Kidney (tissue), 14 donors: ENCODE data around the gene SRP54. TPM values are rescaled to one million over a fixed set of nuclear protein-coding genes. Genes with fewer than 3 reads are reported as not detected.
"Not testable (repeated sequence)": the region's sequence is repeated elsewhere in the genome, so short reads cannot be mapped to it uniquely, and the experiment has no call there.

Experiments used
- DNase-seq, 5 donors: peaks; one replicate each; pipeline ENCODE4 v3.0.0-alpha.2; 2013 to 2020
- FAIRE-seq: peaks from 2 replicates; lab custom pipeline; 2012; peaks lifted over from hg19 to GRCh38; lab: Jason Lieb, UNC
- H3K27ac ChIP-seq, 2 donors: one replicate each; pipeline ENCODE4 v1.7.0; 2013; ENCODE audit warnings: low read depth in 2 of 2, low read length in 2 of 2, inconsistent platforms in 1 of 2
- H3K27me3 ChIP-seq: one replicate; pipeline ENCODE4 v1.7.1; 2013; ENCODE audit warnings: low read length, inconsistent platforms; ENCODE audit not compliant: control insufficient read depth, insufficient read depth
- H3K36me3 ChIP-seq, 3 donors: one replicate each; pipeline versions ENCODE4 v1.7.0 to v1.7.1; 2013; ENCODE audit warnings: low read length in 3 of 3, control low read depth in 1 of 3, inconsistent platforms in 1 of 3; ENCODE audit not compliant: insufficient read depth in 3 of 3, control insufficient read depth in 2 of 3
- H3K4me1 ChIP-seq, 3 donors: one replicate each; pipeline versions ENCODE4 v1.7.0 to v1.7.1; 2013; ENCODE audit warnings: low read length in 3 of 3, inconsistent platforms in 1 of 3, low read depth in 1 of 3; ENCODE audit not compliant: control insufficient read depth in 2 of 3, insufficient read depth in 2 of 3
- H3K4me3 ChIP-seq, 3 donors: one replicate each; pipeline versions ENCODE4 v1.7.0 to v1.8.1; 2013; ENCODE audit warnings: low read length in 3 of 3, control low read depth in 1 of 3, inconsistent platforms in 1 of 3
- H3K9ac ChIP-seq, 3 donors: one replicate each; pipeline versions ENCODE4 v1.7.0 to v1.7.1; 2013; ENCODE audit warnings: low read length in 3 of 3, control low read depth in 1 of 3, inconsistent platforms in 1 of 3
- H3K9me3 ChIP-seq, 3 donors: one replicate each; pipeline versions ENCODE4 v1.7.0 to v1.7.1; 2013; ENCODE audit warnings: low read length in 3 of 3, control low read depth in 1 of 3, inconsistent platforms in 1 of 3; ENCODE audit not compliant: control insufficient read depth in 2 of 3, insufficient read depth in 1 of 3
- intact Hi-C: fragments of 100-400 bp; cut with DNase I; formaldehyde crosslinking; loops from one replicate; pipeline ENCODE4 v1.11.1; 2022
- polyA plus RNA-seq: library from polyadenylated mRNA; stranded (reverse); fragments of 350-450 nt; fragmentation: Illumina TruSeq; extraction: RNeasy Lipid Tissue Mini Kit (QIAGEN cat#74804); gene quantifications from one replicate; pipeline ENCODE4 v1.2.3, GENCODE V29; 2014; ENCODE audit warnings: low read depth, low replicate concordance; ENCODE audit not compliant: insufficient read depth
- total RNA-seq: library from RNA; stranded (reverse); fragmentation: NEBNext Ultra II Directional; extraction: Animal tissue kit (Norgen Biotek cat#: 25700); gene quantifications from one replicate; pipeline ENCODE4 v1.2.1, GENCODE V29; 2021
- TF ChIP-seq, protein P1 (sequence below): IDR thresholded peaks from 3 replicates; pipeline ENCODE4 v1.5.1; 2012; ENCODE audit warnings: mild to moderate bottlenecking, moderate library complexity, borderline replicate concordance; ENCODE audit not compliant: insufficient read depth; ENCODE audit errors: extremely low read depth
- donor health status: control.
- donor health status: control.
- donor health status: control.
- donor health status: control.
- donor health status: control.
- donor health status: DM: yes; HTN: yes; CAD: no.
- donor health status: Normal renal cell carcinoma (clear cell type).

SRP54 gene
- total and polyA plus RNA-seq, 2 donors from 2014 or later, result 37.3 to 54.3 TPM

DNA sequence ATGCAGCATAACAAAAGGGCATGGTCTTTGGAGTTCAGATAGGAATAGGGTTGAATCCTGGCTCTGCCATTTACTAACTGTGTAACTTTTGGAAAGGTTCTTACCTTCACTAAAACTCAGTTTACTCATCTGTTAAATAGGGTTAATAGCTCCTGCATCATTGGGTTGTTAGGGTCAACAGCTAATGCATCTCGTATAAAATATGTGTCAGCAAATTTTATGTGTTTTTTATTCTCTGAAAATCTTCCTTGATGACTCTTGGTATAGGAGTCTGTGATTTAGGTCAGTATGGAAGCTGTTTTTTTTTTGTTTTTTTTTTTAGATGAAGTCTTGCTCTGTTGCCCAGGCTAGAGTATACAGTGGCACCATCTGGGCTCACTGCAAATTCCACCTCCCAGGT lies 36.1 kb upstream of the SRP54 start:
- no peaks in the 10 kb centered on the region for H3K4me1 ChIP-seq
- TF ChIP-seq, protein P1, sequence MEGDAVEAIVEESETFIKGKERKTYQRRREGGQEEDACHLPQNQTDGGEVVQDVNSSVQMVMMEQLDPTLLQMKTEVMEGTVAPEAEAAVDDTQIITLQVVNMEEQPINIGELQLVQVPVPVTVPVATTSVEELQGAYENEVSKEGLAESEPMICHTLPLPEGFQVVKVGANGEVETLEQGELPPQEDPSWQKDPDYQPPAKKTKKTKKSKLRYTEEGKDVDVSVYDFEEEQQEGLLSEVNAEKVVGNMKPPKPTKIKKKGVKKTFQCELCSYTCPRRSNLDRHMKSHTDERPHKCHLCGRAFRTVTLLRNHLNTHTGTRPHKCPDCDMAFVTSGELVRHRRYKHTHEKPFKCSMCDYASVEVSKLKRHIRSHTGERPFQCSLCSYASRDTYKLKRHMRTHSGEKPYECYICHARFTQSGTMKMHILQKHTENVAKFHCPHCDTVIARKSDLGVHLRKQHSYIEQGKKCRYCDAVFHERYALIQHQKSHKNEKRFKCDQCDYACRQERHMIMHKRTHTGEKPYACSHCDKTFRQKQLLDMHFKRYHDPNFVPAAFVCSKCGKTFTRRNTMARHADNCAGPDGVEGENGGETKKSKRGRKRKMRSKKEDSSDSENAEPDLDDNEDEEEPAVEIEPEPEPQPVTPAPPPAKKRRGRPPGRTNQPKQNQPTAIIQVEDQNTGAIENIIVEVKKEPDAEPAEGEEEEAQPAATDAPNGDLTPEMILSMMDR, result no peak
- intact Hi-C loops, result no loop called here
- peaks cover 0 to 3% (median 0%) of the 10 kb centered on the region in 3 donors for H3K36me3 ChIP-seq
- no peak overlapping the region for H3K9ac ChIP-seq
- DNase-seq (no peak), FAIRE-seq (no peak)
- peaks cover 0 to 6% (median 0%) of the 10 kb centered on the region in 3 donors for H3K9me3 ChIP-seq
- no peak overlapping the region for H3K4me3 ChIP-seq
- no peaks in the 10 kb centered on the region for H3K27me3 ChIP-seq
- no peak overlapping the region for H3K27ac ChIP-seq

DNA sequence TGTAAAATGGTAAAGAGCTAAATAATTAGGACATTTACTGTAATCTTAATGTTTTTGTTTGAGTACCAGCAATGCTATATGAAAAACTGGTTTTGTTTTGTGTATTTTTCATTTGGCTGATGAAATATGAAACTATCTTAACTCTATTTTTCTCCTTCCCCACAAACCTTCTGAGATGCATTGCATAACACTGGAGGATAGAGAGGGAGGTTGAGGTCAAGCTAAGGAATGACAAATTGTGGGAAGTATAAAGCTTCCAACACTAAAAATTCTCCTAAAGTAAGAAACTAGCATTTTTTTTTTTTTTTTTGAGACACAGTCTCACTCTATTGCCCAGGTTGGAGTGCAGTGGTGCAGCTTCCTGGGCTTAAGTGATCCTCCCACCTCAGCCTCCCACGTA lies 31.5 kb upstream of the SRP54 start:
- H3K9ac ChIP-seq, result no peak overlapping the region
- H3K36me3 ChIP-seq, result peaks cover 0 to 6% (median 0%) of the 10 kb centered on the region in 3 donors
- no peaks in the 10 kb centered on the region for H3K27me3 ChIP-seq
- no peaks in the 10 kb centered on the region for H3K4me1 ChIP-seq
- H3K4me3 ChIP-seq, result no peak overlapping the region
- H3K9me3 ChIP-seq, result no peaks in the 10 kb centered on the region
- FAIRE-seq, result no peak
- TF ChIP-seq, protein P1, result no peak
- H3K27ac ChIP-seq, result no peak overlapping the region
- DNase-seq, result no peak
- intact Hi-C loops, result no loop called here

DNA sequence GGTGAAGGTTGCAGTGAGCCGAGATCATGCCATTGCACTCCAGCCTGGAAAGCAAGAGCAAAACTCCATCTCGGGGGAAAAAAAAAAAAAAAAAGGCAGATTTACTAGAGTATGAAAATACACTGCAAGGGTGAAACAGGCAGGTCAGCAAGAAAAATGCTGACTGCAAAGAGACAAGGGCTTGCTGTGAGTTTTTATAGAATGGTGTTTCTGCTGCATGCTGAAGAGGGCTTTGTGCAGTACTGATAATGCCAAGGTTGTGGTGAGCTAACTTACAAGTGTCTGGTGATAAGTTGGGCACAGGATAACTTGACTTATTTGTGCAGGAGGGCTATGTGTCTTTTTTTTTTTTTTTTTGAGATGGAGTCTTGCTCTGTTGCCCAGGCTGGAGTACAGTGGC lies 25.9 kb upstream of the SRP54 start:
- Histone ChIP-seq H3K36me3 (peaks cover 0 to 4% (median 0%) of the 10 kb centered on the region in 3 donors), H3K9ac (no peak overlapping the region), H3K27me3 (no peaks in the 10 kb centered on the region), H3K4me1 (no peaks in the 10 kb centered on the region), H3K9me3 (no peaks in the 10 kb centered on the region), H3K4me3 (no peak overlapping the region), H3K27ac (no peak overlapping the region)
- TF ChIP-seq, protein P1, result no peak
- no peak for DNase-seq
- intact Hi-C loops, result no loop called here
- FAIRE-seq, result no peak

DNA sequence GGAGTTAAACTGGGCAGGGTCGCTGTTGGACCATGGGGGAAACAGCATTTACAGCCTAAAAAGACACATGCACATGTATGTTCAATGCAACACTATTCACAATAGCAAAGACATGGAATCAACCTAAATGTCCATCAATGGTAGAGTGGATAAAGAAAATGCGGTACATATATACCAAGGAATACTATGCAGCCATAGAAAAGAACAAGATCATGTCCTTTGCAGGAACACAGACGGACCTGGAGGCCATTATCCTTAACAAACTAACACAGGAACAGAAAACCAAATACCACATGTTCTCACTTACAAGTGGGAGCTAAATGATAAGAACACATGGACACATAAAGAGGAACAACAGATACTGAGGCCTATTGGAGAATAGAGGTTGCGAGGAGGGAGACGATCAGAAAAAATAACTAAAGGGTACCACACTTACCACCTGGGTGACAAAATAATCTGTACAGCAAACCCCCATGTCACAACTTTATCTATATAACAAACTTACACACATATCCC lies 25.0 kb upstream of the SRP54 start:
- peaks cover 0 to 4% (median 0%) of the 10 kb centered on the region in 3 donors for H3K36me3 ChIP-seq
- DNase-seq (no peak), FAIRE-seq (no peak)
- H3K27ac ChIP-seq, result no peak overlapping the region
- H3K27me3 ChIP-seq, result no peaks in the 10 kb centered on the region
- intact Hi-C loops, result no loop called here
- no peaks in the 10 kb centered on the region for H3K4me1 ChIP-seq
- no peak overlapping the region for H3K4me3 ChIP-seq
- TF ChIP-seq, protein P1, result no peak
- H3K9me3 ChIP-seq, result no peaks in the 10 kb centered on the region
- no peak overlapping the region for H3K9ac ChIP-seq

DNA sequence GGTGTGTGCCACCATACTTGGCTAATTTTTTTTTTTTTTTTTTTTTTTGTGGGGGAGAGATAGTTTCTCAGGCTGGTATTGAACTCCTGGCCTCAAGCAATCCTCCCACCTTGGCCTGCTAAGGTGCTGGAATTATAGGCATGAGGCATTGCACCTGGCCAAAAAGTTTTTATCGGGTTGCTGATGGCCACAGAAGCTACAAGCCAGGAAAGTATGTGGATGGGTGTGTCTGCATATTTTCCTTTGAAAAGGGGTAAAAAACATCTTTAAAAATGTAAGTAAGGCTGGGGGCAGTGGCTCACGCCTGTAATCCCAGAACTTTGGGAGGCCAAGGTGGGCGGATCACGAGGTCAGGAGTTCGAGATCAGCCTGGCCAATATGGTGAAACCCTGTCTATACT lies 20.7 kb upstream of the SRP54 start:
- H3K4me3 ChIP-seq, DNase-seq, H3K27ac ChIP-seq, H3K4me1 ChIP-seq, H3K9ac ChIP-seq, intact Hi-C loops, H3K27me3 ChIP-seq, FAIRE-seq, H3K9me3 ChIP-seq, H3K36me3 ChIP-seq: not testable (repeated sequence)
